Heart left ventricle (tissue), 13 donors: Measurements from ENCODE around the gene DNMT3B.

Experiments used
- CTCF ChIP-seq, 12 donors: fragments of 200-600 bp; sonication (generic) in 4 of 12; IDR thresholded peaks; one replicate each; pipeline versions ENCODE4 v1.5.0 to v1.8.0; 2018 to 2022; ENCODE audit warnings: antibody characterized with exemption in 12 of 12, mild to moderate bottlenecking in 5 of 12
- POLR2A ChIP-seq, 2 donors: fragments of 450-650 bp; IDR thresholded peaks; one replicate each; pipeline ENCODE4 v1.6.1; 2017; ENCODE audit warnings: antibody characterized with exemption in 2 of 2, mild to moderate bottlenecking in 2 of 2, moderate library complexity in 2 of 2
- donor health status: ischemic (EF 13 %, LVEDD 7.1; RV severe dilation, severe dysfunction).
- donor health status: DM: no; HTN: yes; CAD: no.
- donor health status: DM: no; HTN: no; CAD: no.
- donor health status: ischemic (EF 25% LVEDD 6.9; RV normal size, moderate dysfunction).
- donor health status: ischemic (EF 25% LVEDD 5.7; RV mildly dilated, moderate dysfunction).
- donor health status: ischemic (EF 35%, LVEDD 5.7; RV mildly dilated, moderate dysfunction).
- donor health status: nonischemic (EF 11% LVEDD 7.7; RV severe dilation, severe dysfunction).
- donor health status: DM: yes; HTN: yes; CAD: no.
- donor health status: PGD.
- donor health status: ischemic (EF 29% LVEDD 5.4; RV normal size, mild dysfunction).
- donor health status: nonischemic (EF 23%, LVEDD 6.1; RV moderate dilation, normal function).

- no peak for TF ChIP-seq CTCF (IDR thresholded peaks at IDR 0.05)
- no peak for TF ChIP-seq POLR2A (IDR thresholded peaks at IDR 0.05)
Measured at GRCh38 chr20:32830437-32830836, 68.3 kb downstream of the DNMT3B start.
